CD1c-positive myeloid dendritic cell (primary cell): ENCODE data around the gene TTC38.
A peak's percentile ranks its signal among the peaks of the same experiment; 100 is the strongest.
"Not testable (repeated sequence)": the region's sequence is repeated elsewhere in the genome, so short reads cannot be mapped to it uniquely, and the experiment has no call there.

Experiments used
- DNase-seq: peaks from one replicate; pipeline ENCODE4 v3.0.0-alpha.2; 2016; ENCODE audit errors: extremely low spot score

The TTC38 gene

GRCh38 chr22:46295277-46295971 lies 27.6 kb downstream of the TTC38 start:
- no peak for DNase-seq

- peak; percentile 99 for DNase-seq
Observed at GRCh38 chr22:46296257-46297150, 28.7 kb downstream of the TTC38 start, which contains the start of gene GTSE1. TSS of gene GTSE1 (plus strand) at chr22:46296870. CDS start at chr22:46297401, 531 bp downstream.

GRCh38 chr22:46297151-46297812 lies 29.5 kb downstream of the TTC38 start:
- peak; percentile 5 for DNase-seq

- no peak for DNase-seq
Observed at GRCh38 chr22:46299101-46299500, 31.3 kb downstream of the TTC38 start.

- no peak for DNase-seq
Observed at GRCh38 chr22:46300491-46300890, 32.7 kb downstream of the TTC38 start.

- DNase-seq = no peak
Observed at GRCh38 chr22:46303347-46303965, 35.6 kb downstream of the TTC38 start.

GRCh38 chr22:46308283-46308988 lies 40.6 kb downstream of the TTC38 start:
- DNase-seq = no peak

GRCh38 chr22:46309526-46310085 lies 41.8 kb downstream of the TTC38 start:
- no peak for DNase-seq

GRCh38 chr22:46312056-46312455 lies 44.2 kb downstream of the TTC38 start:
- no peak for DNase-seq

GRCh38 chr22:46312848-46313247 lies 45.0 kb downstream of the TTC38 start:
- DNase-seq = not testable (repeated sequence)

GRCh38 chr22:46315976-46316375 lies 48.2 kb downstream of the TTC38 start:
- DNase-seq = no peak

GRCh38 chr22:46317646-46318045 lies 49.8 kb downstream of the TTC38 start:
- DNase-seq = no peak

GRCh38 chr22:46318576-46318975 lies 50.8 kb downstream of the TTC38 start:
- no peak for DNase-seq

GRCh38 chr22:46319319-46319718 lies 51.5 kb downstream of the TTC38 start:
- DNase-seq = no peak

- no peak for DNase-seq
Observed at GRCh38 chr22:46320166-46320710, 52.4 kb downstream of the TTC38 start.

- DNase-seq = no peak
Observed at GRCh38 chr22:46320716-46321386, 53.0 kb downstream of the TTC38 start.

GRCh38 chr22:46322711-46323110 lies 54.9 kb downstream of the TTC38 start:
- DNase-seq = no peak

- no peak for DNase-seq
Observed at GRCh38 chr22:46323162-46323561, 55.4 kb downstream of the TTC38 start.

- no peak for DNase-seq
Observed at GRCh38 chr22:46326066-46326680, 58.4 kb downstream of the TTC38 start.
